GM21723 (cell line): ENCODE data around the gene S100A16.
"Not testable (repeated sequence)": the region's sequence is repeated elsewhere in the genome, so short reads cannot be mapped to it uniquely, and the experiment has no call there.

Source experiments
- ATAC-seq: cut with Tn5 transposase; IDR thresholded peaks from one replicate; pipeline ENCODE4 v1.9.1; 2021; ENCODE audit warnings: mild to moderate bottlenecking, moderate library complexity; ENCODE audit not compliant: unreplicated experiment

Gene S100A16, protein sequence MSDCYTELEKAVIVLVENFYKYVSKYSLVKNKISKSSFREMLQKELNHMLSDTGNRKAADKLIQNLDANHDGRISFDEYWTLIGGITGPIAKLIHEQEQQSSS

DNA sequence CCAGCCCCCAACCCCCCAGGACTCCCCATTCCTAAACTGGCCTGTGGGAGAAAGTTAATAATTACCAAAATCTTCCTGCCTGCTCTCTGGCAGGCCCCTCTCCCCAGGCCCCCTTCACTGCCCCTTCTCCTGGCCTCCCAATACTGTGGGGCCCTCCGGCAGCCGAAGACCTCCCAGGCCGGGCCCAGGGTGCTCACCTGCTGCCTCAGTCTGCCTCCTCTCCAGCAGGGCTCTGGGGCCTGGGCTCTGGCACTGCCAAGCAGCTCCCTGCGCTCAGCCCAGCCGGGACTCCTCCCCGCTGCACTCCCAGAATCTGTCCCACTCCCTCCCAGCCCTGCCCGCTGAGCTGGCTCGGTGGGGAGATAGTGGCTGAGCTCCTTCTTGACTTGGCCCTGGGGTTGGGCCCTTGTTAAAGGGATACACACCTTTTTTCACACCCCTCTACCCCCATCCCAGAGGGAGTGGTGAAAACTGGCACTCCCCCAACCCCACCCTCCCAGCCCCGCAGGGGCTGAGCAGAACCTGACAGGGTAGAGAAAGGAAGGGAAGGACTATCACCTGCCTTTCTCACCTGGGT is at the start of gene S100A16:
TSS of gene S100A16 (minus strand) at position 383 of the 577 bp plus-strand sequence. CDS start 4,986 bp downstream, outside the sequence.
- ATAC-seq, result no peak

DNA sequence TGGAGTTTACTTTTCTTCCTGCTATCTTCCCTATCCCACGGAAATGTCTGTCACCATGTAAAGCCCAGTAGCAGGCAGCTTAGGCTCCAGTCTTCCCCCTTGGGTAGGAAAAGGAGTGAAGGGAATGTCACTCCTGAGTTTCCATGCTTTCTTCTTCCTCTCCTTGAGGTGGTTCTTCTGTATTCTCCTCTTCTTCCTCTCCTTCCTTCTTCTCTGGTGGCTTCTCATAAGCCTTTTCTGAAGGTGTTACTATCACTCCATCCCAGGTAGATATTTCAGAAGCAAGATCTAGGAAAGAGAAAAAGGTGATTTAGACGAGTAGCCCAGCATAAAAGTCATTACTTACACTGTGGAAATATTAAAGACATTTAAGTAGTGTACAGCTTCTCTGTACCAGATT is 49.3 kb upstream of the S100A16 start:
- ATAC-seq, result no peak

DNA sequence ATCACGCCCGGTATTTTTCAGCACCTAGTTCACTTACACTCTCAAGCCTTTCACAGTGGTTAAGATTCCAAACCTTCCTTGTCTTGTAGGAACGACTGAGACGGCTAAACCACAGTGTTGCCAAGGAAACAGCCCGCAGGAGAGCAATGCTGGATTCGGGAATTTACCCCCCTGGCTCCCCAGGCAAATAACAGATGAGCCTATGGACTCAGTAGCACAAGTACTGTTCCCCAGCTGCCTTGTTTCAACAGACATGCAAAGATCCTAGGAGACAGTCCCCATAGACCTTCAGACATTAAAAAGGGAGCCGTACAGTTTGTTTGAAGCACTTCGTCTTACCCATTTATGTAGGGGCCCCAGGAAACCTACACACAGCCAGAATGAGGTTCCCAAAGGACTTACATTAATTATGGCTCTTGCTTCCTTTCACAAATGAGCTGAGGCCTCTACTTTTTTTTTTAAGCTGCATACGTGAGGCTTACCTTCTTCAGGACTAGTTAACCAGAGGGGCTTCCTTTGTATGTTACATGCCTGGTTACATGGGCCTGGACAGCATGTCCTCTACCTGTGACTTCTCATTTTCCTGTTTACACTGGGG is 48.3 kb upstream of the S100A16 start:
- ATAC-seq, result no peak

DNA sequence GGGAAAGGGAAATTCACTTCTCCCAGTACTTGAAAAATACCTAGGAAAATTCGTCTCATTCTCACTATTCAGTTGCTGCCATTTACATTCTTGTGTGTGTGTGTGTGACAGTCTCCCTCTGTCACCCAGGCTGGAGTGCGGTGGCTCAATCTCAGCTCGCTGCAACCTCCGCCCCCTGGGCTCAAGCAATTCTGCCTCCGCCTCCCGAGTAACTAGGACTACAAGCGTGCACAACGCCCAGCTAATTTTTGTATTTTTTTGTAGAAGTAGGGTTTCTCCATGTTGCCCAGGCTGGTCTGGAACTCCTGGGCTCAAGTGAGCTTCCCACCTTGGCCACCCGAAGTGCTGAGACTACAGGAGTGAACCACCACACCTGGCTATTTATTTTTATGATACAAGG is 46.7 kb upstream of the S100A16 start:
- ATAC-seq, result no peak

DNA sequence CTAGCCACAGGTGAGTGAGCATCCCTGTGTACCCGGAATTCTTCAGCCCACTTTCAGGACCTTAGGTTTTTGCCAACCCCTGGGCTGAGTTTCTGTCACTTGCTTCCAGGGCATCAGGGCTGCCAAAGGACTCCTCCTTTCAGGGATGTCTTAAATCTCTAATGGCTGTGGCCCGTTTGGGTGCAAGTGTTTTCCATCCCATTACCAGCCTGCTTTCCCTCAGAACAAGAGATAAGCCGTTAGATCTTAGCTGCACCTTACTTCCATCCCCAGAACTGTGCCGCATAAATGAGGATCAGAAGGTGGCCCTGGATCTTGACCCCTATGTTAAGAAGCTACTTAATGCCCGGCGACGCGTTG is 46.2 kb upstream of the S100A16 start:
- ATAC-seq, result no peak

DNA sequence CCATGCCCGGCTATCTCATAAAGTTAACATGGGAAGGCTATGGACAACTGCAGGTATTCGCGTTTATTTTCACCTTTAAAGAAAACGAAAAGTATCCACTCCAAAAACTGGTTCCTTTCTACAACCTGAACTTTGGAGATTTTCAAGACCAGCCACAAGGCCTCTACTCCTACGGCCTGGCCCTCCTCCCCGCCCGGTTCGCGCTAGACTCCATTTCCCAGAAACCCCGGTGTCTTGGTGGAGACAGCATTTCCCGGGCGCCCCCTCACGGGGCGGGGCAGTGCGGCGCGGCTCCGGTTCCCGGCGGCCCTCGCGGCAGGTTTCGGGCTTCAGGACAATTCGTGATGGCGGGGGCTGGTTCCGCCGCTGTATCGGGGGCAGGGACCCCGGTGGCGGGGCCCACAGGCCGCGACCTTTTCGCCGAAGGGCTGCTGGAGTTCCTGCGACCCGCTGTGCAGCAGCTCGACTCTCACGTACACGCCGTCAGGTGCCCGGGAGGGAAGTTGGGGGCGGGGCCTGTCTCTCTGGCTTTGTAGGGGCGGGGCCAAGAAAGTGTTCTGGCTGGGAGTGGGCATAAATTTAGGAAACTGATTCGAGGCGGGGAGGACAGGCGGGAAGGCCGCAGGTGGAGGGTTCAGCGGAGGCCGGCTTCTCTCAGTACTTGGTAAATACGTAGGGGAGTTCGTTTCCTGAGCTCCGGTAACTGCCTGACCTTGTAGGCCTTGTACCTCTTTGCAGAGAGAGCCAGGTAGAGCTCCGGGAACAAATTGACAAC is 45.6 kb upstream of the S100A16 start, which contains the start of gene SNAPIN:
TSS of gene SNAPIN (plus strand) at position 304 of the 775 bp plus-strand sequence. CDS start at position 345, 41 bp downstream.
- peak; percentile 91 for ATAC-seq

DNA sequence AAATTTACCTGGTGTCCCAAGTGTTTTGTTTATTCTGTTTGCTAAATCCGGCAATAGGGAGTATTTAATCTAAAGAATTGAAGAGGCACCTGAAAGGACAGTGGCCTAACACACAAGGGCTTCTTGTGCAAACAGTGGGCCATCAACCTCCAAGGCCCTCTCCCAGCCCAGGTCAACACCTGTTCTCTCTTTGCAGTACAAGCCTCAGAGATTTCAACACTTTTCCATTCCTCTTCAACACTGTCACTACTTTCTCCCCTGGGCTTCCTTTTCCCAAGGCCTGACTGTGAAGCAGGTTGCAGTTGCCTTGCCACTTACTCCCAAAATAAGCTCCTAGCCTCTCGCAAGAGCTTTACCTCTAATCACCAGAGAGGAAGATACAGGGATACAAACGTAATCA is 42.4 kb upstream of the S100A16 start:
- no peak for ATAC-seq

DNA sequence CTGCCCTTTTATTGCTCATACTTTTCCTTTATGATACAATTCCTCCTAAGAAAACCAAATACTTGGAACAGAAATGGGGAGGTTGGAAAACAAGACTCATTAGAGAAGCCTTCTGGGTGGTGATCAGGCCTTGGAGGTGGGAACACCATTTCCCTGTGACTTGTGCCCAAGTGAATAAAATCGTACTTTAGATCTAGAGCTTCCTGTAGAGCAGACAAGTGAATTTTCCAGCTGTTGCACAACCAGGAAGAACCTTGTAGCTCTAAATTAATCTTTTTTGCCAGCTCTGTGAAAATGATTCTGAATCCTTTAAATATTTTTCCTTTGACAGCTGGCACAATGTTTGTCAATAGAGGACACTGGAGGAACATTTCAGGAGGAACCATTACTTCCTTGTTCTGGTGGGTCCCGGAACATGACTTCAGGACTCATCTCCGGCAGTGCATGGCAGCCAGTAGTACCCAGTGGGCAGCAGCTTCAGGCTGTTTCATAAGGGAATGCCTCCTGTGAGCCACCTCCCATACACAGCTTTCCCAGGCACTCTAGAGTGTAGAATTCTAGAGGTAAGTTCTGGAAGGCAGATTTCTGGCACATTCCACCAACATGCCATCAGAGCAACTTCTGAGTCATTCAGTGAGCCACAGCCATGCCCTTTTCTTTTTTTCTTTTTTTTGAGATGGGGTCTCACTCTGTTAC is 40.0 kb upstream of the S100A16 start:
- ATAC-seq, result no peak

DNA sequence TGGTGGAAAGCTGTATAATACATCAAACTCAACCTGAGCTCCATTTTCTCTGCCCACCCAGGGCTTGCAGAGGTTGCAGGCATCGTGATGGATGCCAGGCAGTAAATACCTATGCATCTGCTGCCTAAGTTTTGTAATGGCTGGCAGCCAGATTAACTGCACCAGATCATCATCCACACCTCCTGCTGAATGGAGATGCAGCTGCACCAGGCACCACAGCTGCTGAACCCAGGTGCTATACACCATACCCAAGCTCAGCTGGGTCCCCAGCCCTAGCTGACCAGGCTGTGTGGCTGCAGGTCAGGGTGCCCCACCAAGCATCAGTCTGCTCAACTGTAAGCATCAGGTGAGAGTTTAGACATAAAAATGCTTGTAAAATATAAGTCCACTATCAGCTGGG is 38.8 kb upstream of the S100A16 start:
- no peak for ATAC-seq

DNA sequence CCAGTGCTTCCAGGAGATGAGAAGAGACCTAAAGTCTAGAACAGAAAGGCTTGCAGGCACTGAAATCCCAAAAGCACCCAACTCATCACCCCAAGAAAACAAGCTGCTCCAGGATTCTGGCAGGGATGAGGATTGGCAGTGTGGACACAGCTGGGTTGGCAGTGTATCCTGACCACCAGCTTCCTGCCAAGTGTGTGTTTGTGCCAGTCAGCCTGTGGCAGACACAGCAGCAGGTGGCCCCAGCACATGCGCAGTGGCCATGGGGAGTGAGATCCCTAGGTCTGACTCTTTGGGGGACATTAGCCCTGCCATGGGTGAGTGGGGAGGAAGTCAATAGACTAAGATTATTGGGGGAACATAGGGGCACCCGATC is 36.9 kb upstream of the S100A16 start:
- ATAC-seq, result no peak

DNA sequence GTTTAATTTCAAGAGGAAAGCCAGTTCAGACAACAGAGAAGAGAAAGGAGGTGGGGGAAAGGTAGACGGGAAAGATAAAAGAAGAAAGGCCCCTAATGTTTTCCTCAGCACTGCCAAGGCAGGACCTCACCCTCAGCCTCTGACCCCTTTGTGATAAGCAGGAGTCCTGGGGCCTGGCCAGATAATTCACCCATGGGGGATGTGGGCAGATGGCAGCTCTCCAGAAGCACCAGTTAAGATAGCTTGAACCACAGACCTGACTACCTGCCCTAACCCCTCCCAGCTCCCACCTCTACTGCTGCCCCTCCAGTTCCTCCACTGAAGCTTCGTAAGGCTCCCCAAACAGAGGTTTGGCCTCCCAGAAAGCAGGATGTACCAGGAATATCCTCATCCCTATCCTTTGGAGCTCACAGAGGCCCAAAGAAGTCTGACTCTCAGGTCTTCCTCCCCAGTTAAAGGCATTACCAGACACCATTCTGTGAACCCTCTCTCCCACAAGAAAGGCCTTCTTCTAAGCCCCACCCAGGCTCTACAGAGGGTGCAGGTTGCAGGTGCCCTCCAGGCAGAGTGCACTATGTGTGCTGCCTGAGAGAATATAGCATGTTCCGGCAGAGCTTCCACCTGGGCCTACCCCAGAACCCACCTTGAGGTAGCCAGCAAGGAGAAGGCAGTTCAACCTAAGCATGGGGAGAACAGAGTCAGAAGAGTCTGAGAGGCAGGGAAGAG is 36.4 kb upstream of the S100A16 start:
- no peak for ATAC-seq

DNA sequence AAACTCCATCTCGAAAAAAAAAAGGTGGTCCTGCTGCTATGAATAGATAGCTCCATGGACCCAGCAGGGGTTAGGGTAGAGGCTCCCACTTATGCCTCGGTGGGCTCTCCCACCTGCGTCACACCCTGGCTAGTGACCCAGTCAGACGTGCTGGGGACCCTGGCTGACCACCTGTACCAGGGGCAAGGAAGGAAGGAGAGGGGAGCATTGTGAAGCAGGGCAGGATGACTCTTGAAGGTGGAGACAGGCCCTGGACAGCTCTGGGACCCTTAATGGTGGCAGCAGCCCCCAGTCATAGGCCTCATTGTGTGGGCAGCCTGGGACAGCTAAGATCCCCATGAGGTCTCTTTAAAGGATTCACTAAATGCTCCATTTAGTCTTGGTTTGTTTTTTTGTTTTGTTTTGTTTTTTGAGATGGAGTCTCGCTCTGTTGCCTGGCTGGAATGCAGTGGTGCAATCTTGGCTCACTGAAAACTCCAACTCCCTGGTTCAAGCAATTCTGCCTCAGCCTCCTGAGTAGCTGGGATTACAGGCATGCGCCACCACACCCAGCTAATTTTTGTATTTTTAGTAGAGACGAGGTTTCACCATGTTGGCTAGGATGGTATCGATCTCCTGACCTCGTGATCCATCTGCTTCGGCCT is 35.2 kb upstream of the S100A16 start:
- no peak for ATAC-seq

DNA sequence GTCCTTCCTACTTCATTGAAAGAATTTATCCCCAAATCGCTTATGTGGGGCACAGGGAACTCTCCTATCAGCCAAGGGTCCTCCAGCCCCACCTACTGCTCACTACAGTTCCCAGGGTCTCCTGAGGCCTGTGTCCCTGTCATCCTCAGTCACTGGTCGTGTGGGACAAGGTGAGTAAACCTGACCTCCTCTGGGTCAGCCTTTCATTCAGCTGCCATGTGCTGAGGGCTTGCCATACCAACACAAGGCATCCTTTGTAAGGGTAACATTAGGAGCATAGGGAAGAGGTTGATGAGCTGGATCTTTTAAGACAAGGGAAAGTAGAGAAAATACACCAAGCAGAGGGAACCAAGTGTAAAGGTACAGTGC is 34.4 kb upstream of the S100A16 start:
- ATAC-seq, result no peak

DNA sequence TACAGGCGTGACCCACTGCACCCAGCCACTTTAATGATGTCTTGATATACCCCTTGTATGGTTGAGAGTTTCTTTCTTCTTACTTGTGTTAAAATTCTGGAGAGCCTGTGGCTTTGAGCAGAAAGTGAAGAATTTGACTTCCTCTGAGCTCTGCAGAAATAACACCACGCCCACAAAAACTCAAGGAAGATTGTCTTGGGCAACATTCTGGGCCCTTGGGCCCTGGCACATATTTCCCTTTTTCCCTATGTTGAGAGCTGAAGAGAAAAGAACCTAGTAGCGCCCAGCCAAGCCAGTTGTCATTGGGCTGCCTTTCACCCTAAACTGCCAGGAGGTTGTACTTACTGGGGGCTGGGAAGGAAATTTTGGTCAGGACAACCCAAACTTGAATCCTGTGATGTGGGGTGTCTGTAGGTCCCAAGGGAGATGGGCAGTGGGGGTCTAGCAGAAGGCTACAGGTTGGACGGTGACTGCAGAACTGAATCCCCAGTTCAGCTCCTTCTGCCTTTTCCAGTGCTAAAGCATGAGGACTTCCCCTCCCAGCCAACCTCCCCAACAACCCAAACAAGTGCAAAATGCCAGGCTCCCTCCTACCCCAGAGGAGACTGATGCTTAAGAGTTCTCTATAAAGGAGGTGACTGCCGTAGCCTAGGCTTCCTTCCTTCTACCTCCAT is 33.9 kb upstream of the S100A16 start:
- no peak for ATAC-seq

DNA sequence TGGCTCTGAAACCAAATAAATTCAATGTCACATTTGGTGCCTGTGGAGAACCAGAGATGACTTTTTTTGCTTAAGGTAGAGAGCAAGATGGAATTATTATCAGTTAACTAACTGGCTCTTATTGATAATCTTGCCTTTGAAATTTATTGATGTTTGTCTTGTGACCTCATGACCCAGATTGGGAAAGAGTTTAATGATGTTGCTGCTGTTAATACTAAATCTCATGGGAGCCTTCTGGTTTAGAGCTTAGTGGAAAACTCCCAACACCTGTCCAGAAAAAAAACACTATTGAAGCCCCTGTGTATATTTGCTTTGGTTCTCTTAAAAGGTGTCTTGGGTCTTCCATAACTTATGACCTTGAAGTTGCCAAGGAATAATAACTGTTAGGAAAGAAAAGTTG is 30.9 kb upstream of the S100A16 start:
- ATAC-seq, result no peak

DNA sequence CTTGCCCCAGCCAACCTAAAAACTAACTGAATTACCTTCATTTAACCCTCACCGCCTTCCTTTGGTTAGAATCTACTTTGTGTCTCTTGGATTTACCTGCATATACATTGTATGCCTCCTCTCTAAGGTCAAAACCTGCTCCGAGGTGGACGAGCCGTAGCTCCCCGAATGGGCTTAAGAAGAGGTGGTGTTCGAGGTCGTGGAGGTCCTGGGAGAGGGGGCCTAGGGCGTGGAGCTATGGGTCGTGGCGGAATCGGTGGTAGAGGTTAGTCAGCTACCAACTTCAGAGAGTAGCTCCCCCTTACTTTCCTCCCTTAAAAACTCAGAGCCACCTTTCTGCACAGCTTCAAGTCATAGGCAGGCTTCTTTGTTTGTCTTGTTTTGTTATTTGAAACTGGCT is 30.2 kb upstream of the S100A16 start:
- ATAC-seq, result no peak

DNA sequence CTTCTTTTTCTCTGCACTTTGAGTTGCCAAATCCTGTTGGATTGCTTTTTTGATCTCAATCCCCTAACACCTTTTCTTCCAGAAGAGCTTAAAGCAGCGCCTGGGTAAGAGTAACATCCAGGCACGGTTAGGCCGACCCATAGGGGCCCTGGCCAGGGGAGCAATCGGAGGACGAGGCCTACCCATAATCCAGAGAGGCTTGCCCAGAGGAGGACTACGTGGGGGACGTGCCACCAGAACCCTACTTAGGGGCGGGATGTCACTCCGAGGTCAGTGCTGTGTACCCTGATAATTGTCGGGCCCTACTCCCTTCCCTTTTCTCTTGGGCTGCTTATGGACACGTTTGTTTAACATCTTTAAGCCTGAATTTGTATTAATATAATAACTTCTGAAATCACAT is 29.2 kb upstream of the S100A16 start:
- no peak for ATAC-seq

DNA sequence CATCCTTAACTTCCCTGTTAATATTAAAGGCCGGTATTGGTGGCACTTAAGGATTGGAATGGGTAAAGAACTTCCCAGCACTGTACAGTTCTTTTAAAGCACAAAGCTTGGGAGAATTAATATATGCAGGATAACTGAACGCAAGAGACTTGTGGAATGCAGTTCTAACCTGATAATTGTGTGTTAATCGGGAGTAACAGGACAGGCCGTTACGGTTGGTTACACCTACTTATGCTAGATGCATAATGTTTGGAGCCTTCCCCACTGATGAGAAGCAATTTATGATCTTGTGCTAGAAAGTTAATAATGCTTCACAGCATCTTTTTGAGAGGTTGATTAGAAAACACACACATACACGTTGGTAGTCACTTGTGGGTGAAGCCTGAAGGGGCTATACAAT is 27.9 kb upstream of the S100A16 start:
- ATAC-seq, result no peak

DNA sequence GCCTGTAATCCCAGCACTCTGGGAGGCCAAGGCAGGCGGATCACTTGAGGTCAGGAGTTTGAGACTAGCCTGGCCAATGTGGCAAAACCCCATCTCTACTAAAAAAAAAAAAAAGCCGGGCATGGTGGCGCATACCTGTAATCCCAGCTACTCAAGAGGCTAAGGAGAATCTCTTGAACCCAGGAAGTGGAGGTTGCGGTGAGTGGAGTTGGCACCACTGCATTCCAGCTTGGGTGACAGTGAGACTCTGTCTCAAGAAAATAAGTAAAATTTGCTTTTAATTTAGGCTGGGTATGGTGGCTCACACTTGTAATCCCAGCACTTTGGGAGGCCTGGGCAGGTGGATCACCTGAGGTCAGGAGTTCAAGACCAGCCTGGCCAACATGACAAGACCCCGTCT is 27.3 kb upstream of the S100A16 start:
- not testable (repeated sequence) for ATAC-seq

DNA sequence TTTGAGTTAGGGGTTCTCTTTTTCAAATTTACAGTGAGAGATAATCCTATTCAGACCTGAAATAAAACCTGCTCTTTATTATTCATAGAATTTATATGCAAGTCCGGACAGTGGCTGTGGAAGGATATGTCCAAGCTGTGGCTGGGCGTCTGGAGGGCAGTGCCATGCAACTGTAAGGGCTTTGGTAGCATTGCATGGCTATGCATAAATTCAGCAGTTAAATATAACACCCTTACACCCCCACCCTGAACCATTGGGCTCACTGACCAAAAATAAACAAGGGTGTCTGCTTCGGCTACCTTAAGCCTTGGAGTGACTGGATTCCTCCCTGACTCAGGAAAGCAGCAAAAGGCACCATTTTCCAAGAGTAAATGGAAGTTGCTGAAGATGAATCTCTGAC is 26.3 kb upstream of the S100A16 start:
- ATAC-seq, result no peak
